Thymus (tissue), 11 donors: ENCODE data around the gene TRHDE. TPM values are rescaled to one million over a fixed set of nuclear protein-coding genes. Genes with fewer than 3 reads are reported as not detected.

ENCODE experiments used
- DNase-seq, 9 donors: peaks; one replicate each; pipeline ENCODE4 v3.0.0-alpha.2; 2013; ENCODE audit warnings: low spot score in 9 of 9, low read depth in 6 of 9, missing footprints in 1 of 9
- H3K27ac ChIP-seq, 2 donors: one replicate each; pipeline ENCODE4 v1.5.1; 2013; ENCODE audit warnings: control low read depth in 1 of 2, low read depth in 1 of 2, low read length in 1 of 2, mild to moderate bottlenecking in 1 of 2, moderate library complexity in 1 of 2
- H3K27me3 ChIP-seq, 2 donors: one replicate each; pipeline ENCODE4 v1.5.1; 2013; ENCODE audit warnings: low read length in 1 of 2; ENCODE audit not compliant: control insufficient read depth in 2 of 2, insufficient read depth in 1 of 2
- H3K36me3 ChIP-seq, 2 donors: one replicate each; pipeline ENCODE4 v1.5.1; 2013; ENCODE audit warnings: low read length in 1 of 2, mild to moderate bottlenecking in 1 of 2, moderate library complexity in 1 of 2; ENCODE audit not compliant: control insufficient read depth in 2 of 2, insufficient read depth in 2 of 2
- H3K4me1 ChIP-seq, 2 donors: one replicate each; pipeline ENCODE4 v1.5.1; 2013; ENCODE audit warnings: low read length in 2 of 2; ENCODE audit not compliant: control insufficient read depth in 2 of 2, insufficient read depth in 2 of 2
- H3K4me3 ChIP-seq, 2 donors: one replicate each; pipeline ENCODE4 v1.5.1; 2013; ENCODE audit warnings: low read length in 2 of 2, control low read depth in 1 of 2, mild to moderate bottlenecking in 1 of 2
- H3K9me3 ChIP-seq, 2 donors: one replicate each; pipeline ENCODE4 v1.5.1; 2013; ENCODE audit warnings: low read length in 1 of 2, mild to moderate bottlenecking in 1 of 2; ENCODE audit not compliant: control insufficient read depth in 2 of 2, insufficient read depth in 1 of 2
- WGBS: extraction: QIAGEN DNeasy Blood & Tissue Kit; methylation state at CpG from one replicate; pipeline ENCODE4 v1.1.7; 2013; 5-methylcytosine and 5-hydroxymethylcytosine counted together
- polyA plus RNA-seq: library from polyadenylated mRNA; stranded (reverse); fragments of 200-250 nt; gene quantifications from one replicate; pipeline ENCODE4 v1.2.3, GENCODE V29; 2013
- total RNA-seq: library from RNA; stranded (reverse); fragments of 120-200 nt; gene quantifications from one replicate; pipeline ENCODE4 v1.2.4, GENCODE V29; 2013
- donor health status: healthy.

The TRHDE gene
- total and polyA plus RNA-seq, 2 donors = 0.18 to 0.42 TPM

DNA sequence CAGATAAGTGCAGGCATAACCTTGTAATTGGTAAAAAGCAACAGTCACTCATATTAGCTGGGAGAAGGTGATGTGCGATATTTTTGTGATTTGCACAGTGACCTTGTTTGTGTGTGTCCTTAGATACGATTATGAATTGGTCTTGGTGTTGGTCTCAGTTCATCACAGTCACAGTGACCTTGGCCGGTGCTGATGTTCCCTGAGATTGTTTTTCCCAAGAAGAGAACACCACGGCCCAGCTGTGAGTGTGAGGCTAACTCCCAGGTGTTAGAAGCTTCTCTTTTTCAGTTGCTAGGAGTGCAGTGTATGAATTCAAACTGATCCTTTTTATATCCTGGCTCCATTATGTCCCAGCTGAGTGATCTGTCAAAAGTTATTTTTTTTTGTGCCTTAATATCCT lies 46.2 kb downstream of the TRHDE start:
- no peaks in the 10 kb centered on the region for H3K36me3 ChIP-seq
- no peak overlapping the region for H3K27ac ChIP-seq
- 92% methylated on average over 4 of the region's 4 CpGs for WGBS
- no peak overlapping the region for H3K4me3 ChIP-seq
- no peaks in the 10 kb centered on the region for H3K4me1 ChIP-seq
- H3K27me3 ChIP-seq = no peaks in the 10 kb centered on the region
- no peak for DNase-seq
- H3K9me3 ChIP-seq = no peaks in the 10 kb centered on the region

DNA sequence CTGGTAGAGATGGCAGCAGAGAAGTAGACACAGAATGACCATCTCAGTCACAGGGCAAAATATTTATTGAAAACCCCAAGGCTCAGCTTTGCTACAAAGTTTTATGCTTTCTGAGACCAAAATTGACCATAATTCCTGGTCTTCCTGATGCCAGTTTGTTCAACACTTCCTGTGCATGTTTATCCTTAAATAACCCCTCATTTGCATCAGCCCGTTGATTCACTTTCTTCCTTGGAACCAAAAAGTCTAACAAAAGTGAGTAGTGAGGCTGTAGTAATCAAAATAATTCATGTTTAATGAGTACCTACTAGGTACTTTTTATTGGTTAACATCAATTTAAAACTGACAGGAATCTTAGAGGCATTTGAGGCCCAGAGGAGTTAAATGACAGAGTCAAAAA lies 51.7 kb downstream of the TRHDE start:
- H3K36me3 ChIP-seq = no peaks in the 10 kb centered on the region
- H3K4me1 ChIP-seq = no peaks in the 10 kb centered on the region
- no peak for DNase-seq
- no peak overlapping the region for H3K4me3 ChIP-seq
- no peak overlapping the region for H3K27ac ChIP-seq
- H3K27me3 ChIP-seq = no peaks in the 10 kb centered on the region
- no peaks in the 10 kb centered on the region for H3K9me3 ChIP-seq
- 94% methylated on average over 1 of the region's 1 CpG for WGBS

DNA sequence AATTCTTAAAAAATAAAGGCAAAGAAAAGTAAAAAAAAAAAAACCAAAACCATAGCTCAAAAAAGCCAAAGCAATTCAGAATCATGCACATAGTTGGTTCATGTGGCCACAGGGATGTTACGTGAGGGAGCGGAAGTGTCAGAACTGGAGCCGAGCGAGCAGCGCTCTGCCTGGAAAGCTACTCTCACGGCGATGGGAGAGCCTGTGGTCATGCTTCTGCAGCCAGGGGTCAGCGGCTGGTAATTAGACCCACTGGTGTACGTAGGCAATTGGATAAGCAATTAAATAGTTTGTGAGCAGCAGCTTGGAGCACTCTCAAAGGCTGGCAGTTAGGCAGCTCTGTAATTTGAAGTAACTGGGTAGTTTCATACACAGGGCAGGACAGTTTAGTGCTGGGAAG lies 58.1 kb downstream of the TRHDE start:
- H3K9me3 ChIP-seq = no peaks in the 10 kb centered on the region
- DNase-seq = no peak
- H3K4me3 ChIP-seq = no peak overlapping the region
- no peaks in the 10 kb centered on the region for H3K4me1 ChIP-seq
- H3K36me3 ChIP-seq = no peaks in the 10 kb centered on the region
- H3K27me3 ChIP-seq = no peaks in the 10 kb centered on the region
- 68% methylated on average over 9 of the region's 9 CpGs for WGBS
- H3K27ac ChIP-seq = no peak overlapping the region

DNA sequence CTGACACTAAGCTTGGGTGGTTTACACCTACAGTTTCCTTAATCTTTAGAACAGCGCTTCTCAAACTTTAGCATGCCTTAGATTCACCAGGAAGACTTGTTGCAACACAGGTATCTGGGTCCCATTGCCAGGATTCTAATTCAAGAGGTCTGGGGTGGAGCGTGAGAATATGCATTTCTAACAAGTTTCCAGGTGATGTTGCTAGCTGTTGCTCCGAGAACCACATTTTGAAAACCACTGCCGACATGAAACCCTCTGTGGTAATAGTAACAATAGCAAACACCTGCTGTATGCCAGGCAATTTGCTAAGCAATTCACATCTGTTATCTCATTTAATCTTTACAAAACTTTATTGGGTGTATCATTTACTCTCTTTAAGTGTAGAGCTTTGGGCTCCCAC lies 58.6 kb downstream of the TRHDE start:
- Histone ChIP-seq H3K36me3 (no peaks in the 10 kb centered on the region), H3K27ac (no peak overlapping the region), H3K4me1 (no peaks in the 10 kb centered on the region), H3K9me3 (no peaks in the 10 kb centered on the region), H3K27me3 (no peaks in the 10 kb centered on the region), H3K4me3 (no peak overlapping the region)
- WGBS = 94% methylated on average over 4 of the region's 4 CpGs
- no peak for DNase-seq

DNA sequence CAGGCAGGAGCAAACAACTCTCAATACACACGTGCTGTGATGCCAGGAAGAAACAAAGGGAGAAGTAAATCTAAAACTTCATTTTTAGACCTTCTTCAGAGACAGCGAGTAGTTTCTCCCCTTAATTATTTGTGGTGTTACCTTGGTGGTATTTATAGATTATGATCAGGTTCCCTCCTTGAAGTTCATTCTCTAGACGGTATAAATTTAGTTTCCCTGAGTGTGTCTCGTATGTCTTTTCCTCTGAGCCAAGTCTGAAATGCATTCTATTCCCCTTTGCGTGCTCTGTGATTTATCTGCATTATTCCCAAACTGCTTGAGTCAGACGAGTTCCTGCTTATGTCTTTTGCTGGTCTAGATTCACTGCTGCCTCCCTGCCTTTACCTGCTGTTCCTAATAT lies 65.2 kb downstream of the TRHDE start:
- Histone ChIP-seq H3K36me3 (no peaks in the 10 kb centered on the region), H3K27me3 (no peaks in the 10 kb centered on the region), H3K9me3 (no peaks in the 10 kb centered on the region), H3K4me1 (no peaks in the 10 kb centered on the region), H3K4me3 (no peak overlapping the region), H3K27ac (no peak overlapping the region)
- no peak for DNase-seq
- 67% methylated on average over 6 of the region's 6 CpGs for WGBS

DNA sequence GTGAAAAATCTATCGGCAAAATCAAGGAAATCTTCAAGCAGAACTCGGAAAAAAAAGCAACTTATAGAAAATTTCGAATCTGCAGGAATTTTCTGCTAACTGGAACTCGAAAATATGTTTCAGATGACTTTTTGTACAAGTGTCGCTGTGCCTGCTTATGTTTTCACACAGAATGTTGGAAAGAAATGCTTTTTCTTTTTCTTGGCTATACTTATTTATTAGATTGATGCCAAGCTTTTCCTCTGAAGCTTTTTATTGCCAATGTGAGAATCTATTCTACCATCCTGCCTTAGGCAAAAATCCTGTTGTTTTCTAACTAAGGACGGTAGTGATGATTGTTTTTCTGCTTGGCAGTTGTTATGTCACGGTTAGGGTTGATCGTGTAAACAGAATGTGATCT lies 65.8 kb downstream of the TRHDE start:
- Histone ChIP-seq H3K4me3 (no peak overlapping the region), H3K4me1 (no peaks in the 10 kb centered on the region), H3K9me3 (no peaks in the 10 kb centered on the region), H3K36me3 (no peaks in the 10 kb centered on the region), H3K27me3 (no peaks in the 10 kb centered on the region), H3K27ac (no peak overlapping the region)
- WGBS = 89% methylated on average over 8 of the region's 8 CpGs
- DNase-seq = no peak

DNA sequence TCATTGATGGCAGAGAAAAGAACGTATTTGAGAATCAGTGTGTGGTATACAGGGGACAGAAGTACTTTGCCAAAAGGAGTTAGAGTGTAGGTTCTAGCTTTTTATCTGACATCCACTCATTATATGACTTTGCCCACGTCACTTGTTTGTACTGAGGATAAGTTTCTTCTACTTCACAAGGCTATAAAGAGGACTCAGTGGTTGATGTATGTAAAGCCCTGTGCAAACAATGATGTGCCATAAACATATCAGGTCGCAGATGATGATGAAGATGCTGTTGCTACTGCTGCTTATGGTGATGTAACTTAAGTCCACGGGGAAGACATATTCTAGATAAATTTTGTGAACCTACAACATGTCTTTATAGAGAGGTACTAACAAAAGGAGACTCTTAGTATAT lies 66.3 kb downstream of the TRHDE start:
- no peaks in the 10 kb centered on the region for H3K27me3 ChIP-seq
- no peaks in the 10 kb centered on the region for H3K4me1 ChIP-seq
- no peak overlapping the region for H3K4me3 ChIP-seq
- H3K36me3 ChIP-seq = no peaks in the 10 kb centered on the region
- H3K9me3 ChIP-seq = no peaks in the 10 kb centered on the region
- no peak overlapping the region for H3K27ac ChIP-seq
- 85% methylated on average over 4 of the region's 4 CpGs for WGBS
- DNase-seq = no peak

DNA sequence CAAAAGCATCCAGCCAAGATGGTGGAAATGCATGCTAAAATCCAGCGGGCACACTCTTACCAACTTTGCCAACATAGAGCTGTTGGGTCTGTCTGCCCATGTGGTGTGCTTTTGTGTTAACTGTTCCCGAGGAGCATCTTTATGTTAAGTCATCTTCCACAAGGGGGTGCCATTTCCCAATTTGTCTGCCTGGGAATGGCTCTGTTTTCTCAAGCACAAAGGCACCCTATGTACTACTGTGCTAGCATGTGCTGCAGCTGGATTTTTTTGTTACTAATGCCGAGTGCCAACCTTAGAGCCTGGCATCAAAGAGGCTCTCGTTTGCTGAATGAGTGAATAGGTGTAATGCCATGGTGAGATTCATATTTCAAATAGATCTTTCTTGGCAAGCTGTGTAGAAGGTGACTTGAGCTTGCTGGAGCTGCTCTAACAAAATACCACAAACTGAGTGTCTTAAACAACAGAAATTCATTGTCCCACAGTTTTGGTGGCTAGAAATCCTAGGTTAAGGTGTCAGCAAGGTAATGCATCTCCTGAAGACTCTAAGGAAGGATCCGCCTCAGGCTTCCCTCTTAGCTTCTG lies 74.3 kb downstream of the TRHDE start:
- no peaks in the 10 kb centered on the region for H3K4me1 ChIP-seq
- peak; percentile 13 to 63 (median 29) for DNase-seq
- H3K27me3 ChIP-seq = no peaks in the 10 kb centered on the region
- H3K36me3 ChIP-seq = no peaks in the 10 kb centered on the region
- no peaks in the 10 kb centered on the region for H3K9me3 ChIP-seq
- WGBS = 36% methylated on average over 5 of the region's 5 CpGs
- no peak overlapping the region for H3K27ac ChIP-seq
- no peak overlapping the region for H3K4me3 ChIP-seq

DNA sequence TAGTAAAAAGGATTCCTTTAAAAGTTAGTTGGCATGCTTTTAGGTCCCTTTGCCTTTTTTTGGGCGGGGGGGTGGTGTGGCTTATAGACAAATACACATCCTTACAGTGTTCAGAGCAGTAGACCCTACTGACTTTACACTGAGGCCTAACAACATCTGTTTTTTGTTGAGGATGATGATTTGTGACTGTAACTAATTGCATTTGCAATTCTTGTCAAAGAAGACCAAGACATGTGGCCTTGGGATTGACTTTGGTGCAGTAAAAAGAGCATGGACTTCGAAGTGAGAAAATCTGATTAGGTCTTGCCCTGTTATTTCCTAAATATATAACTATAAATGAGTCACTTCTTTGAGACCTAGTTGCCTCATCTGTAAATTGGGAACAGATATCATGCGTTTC lies 77.3 kb downstream of the TRHDE start:
- WGBS = 73% methylated on average over 3 of the region's 3 CpGs
- Histone ChIP-seq H3K4me1 (no peaks in the 10 kb centered on the region), H3K9me3 (no peaks in the 10 kb centered on the region), H3K27ac (no peak overlapping the region), H3K27me3 (no peaks in the 10 kb centered on the region), H3K4me3 (no peak overlapping the region), H3K36me3 (no peaks in the 10 kb centered on the region)
- no peak for DNase-seq

DNA sequence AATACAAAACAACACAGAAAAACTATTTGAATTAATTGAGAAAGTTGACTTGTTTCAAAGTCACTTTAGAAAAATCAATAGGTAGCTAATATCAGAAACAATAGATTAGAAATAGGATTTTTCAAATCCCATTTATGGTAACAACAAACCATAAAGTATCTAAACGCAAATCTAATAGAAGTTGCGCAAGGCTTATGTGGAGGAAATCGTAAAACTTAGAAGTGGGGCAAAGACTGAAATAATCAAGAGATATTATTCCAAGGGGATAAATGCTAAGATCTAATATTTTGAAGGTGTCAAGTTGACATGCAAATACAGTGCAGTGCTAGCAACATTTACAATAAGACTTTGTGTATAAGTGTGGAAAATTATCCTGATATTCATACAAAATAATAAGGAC lies 87.2 kb downstream of the TRHDE start:
- no peak for DNase-seq
- 96% methylated on average over 3 of the region's 3 CpGs for WGBS
- Histone ChIP-seq H3K27ac (no peak overlapping the region), H3K4me3 (no peak overlapping the region), H3K27me3 (no peaks in the 10 kb centered on the region), H3K9me3 (no peaks in the 10 kb centered on the region), H3K36me3 (no peaks in the 10 kb centered on the region), H3K4me1 (no peaks in the 10 kb centered on the region)
